ENCODE measurements around the gene ERC2.

GRCh38 chr3:55537129-55537528 lies 931.1 kb downstream of the ERC2 start:
- TF ChIP-seq, protein P1, sequence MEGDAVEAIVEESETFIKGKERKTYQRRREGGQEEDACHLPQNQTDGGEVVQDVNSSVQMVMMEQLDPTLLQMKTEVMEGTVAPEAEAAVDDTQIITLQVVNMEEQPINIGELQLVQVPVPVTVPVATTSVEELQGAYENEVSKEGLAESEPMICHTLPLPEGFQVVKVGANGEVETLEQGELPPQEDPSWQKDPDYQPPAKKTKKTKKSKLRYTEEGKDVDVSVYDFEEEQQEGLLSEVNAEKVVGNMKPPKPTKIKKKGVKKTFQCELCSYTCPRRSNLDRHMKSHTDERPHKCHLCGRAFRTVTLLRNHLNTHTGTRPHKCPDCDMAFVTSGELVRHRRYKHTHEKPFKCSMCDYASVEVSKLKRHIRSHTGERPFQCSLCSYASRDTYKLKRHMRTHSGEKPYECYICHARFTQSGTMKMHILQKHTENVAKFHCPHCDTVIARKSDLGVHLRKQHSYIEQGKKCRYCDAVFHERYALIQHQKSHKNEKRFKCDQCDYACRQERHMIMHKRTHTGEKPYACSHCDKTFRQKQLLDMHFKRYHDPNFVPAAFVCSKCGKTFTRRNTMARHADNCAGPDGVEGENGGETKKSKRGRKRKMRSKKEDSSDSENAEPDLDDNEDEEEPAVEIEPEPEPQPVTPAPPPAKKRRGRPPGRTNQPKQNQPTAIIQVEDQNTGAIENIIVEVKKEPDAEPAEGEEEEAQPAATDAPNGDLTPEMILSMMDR (IDR thresholded peaks at IDR 0.05) = no peak
- no peak for TF ChIP-seq POLR2A (IDR thresholded peaks at IDR 0.05)

Data from heart left ventricle (tissue), 13 donors.